ENCODE data around the gene SCGB2A2.

SCGB2A2 gene

GRCh38 chr11:62238151-62238550 is 31.8 kb upstream of the SCGB2A2 start:
- Histone ChIP-seq H3K36me3 (replicated peaks; ENCODE audit: insufficient read depth, low read length) (no peaks in the 10 kb centered on the region), H3K4me2 (ENCODE audit: low read depth, low read length) (no peak overlapping the region), H3K4me3 (ENCODE audit: low read length) (no peak overlapping the region), H3F3A (ENCODE audit: insufficient read depth, low read length) (no peaks in the 10 kb centered on the region), H3K9me2 (replicated peaks; ENCODE audit: insufficient read depth, low read length) (no peaks in the 10 kb centered on the region), H4K20me1 (ENCODE audit: insufficient read depth, low read length) (no peaks in the 10 kb centered on the region), H3K27me3 (replicated peaks; ENCODE audit: insufficient read depth, low read length) (no peaks in the 10 kb centered on the region; the same call in 1 of the 2 replicates), H3K9ac (ENCODE audit: low read length) (no peak overlapping the region), H3K79me2 (ENCODE audit: low read length) (no peaks in the 10 kb centered on the region), H2AFZ (ENCODE audit: low read length) (no peak overlapping the region), H3K4me1 (ENCODE audit: low read length) (0 out of 2 replicates have a peak, but pooled peaks cover 3% of the 10 kb centered on the region), H3K9me3 (replicated peaks; ENCODE audit: insufficient read depth, low read length) (no peaks in the 10 kb centered on the region), H3K27ac (ENCODE audit: low read length) (no peak overlapping the region)
- no peak for TF ChIP-seq EZH2 (optimal IDR thresholded peaks at IDR 0.05; ENCODE audit: low read depth, low read length)
- TF ChIP-seq EZH2phosphoT487 (IDR thresholded peaks at IDR 0.05; ENCODE audit: low read length) = no peak
- TF ChIP-seq, protein P1, sequence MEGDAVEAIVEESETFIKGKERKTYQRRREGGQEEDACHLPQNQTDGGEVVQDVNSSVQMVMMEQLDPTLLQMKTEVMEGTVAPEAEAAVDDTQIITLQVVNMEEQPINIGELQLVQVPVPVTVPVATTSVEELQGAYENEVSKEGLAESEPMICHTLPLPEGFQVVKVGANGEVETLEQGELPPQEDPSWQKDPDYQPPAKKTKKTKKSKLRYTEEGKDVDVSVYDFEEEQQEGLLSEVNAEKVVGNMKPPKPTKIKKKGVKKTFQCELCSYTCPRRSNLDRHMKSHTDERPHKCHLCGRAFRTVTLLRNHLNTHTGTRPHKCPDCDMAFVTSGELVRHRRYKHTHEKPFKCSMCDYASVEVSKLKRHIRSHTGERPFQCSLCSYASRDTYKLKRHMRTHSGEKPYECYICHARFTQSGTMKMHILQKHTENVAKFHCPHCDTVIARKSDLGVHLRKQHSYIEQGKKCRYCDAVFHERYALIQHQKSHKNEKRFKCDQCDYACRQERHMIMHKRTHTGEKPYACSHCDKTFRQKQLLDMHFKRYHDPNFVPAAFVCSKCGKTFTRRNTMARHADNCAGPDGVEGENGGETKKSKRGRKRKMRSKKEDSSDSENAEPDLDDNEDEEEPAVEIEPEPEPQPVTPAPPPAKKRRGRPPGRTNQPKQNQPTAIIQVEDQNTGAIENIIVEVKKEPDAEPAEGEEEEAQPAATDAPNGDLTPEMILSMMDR (IDR thresholded peaks at IDR 0.05; ENCODE audit: low read length) = no peak
- DNase-seq = no peak

DNA sequence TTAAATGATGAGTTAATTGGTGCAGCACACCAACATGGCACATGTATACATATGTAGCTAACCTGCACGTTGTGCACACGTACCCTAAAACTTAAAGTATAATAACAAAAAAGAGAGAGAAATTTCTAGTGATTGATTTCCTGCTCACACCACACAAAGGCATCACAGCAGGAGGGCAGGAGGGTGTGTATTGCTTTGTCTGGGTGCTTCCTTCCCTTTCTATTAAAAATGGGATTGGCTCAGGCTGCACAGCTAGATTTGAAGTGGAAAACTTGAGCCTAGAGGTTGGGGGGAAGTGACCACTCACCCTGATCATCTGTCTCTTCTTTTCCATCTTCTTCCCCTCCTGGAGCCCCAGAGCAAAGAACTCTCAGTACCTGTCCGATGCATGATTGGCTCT is 28.9 kb upstream of the SCGB2A2 start:
- Histone ChIP-seq H4K20me1 (ENCODE audit: insufficient read depth, low read length) (no peaks in the 10 kb centered on the region), H3K9me3 (replicated peaks; ENCODE audit: insufficient read depth, low read length) (no peaks in the 10 kb centered on the region), H2AFZ (ENCODE audit: low read length) (no peak overlapping the region), H3K36me3 (replicated peaks; ENCODE audit: insufficient read depth, low read length) (no peaks in the 10 kb centered on the region), H3K9ac (ENCODE audit: low read length) (no peak overlapping the region), H3K4me3 (ENCODE audit: low read length) (no peak overlapping the region), H3K79me2 (ENCODE audit: low read length) (no peaks in the 10 kb centered on the region), H3K9me2 (replicated peaks; ENCODE audit: insufficient read depth, low read length) (no peaks in the 10 kb centered on the region), H3K4me2 (ENCODE audit: low read depth, low read length) (no peak overlapping the region), H3K27ac (ENCODE audit: low read length) (no peak overlapping the region), H3K27me3 (replicated peaks; ENCODE audit: insufficient read depth, low read length) (no peaks in the 10 kb centered on the region), H3K4me1 (ENCODE audit: low read length) (0 out of 2 replicates have a peak, but pooled peaks cover 3% of the 10 kb centered on the region), H3F3A (ENCODE audit: insufficient read depth, low read length) (no peaks in the 10 kb centered on the region)
- TF ChIP-seq, protein P1 (IDR thresholded peaks at IDR 0.05; ENCODE audit: low read length) = no peak
- TF ChIP-seq EZH2 (optimal IDR thresholded peaks at IDR 0.05; ENCODE audit: low read depth, low read length) (no peak), EZH2phosphoT487 (IDR thresholded peaks at IDR 0.05; ENCODE audit: low read length) (no peak)
- no peak for DNase-seq

GRCh38 chr11:62242021-62242420 is 27.9 kb upstream of the SCGB2A2 start, which contains the start of gene SCGB1D2:
SCGB1D2 (plus strand) TSS chr11:62242239; CDS start chr11:62242308, 69 bp downstream.
- Histone ChIP-seq H3K9me3 (replicated peaks; ENCODE audit: insufficient read depth, low read length) (no peaks in the 10 kb centered on the region), H3F3A (ENCODE audit: insufficient read depth, low read length) (no peaks in the 10 kb centered on the region), H4K20me1 (ENCODE audit: insufficient read depth, low read length) (no peaks in the 10 kb centered on the region), H3K79me2 (ENCODE audit: low read length) (no peaks in the 10 kb centered on the region), H3K27ac (ENCODE audit: low read length) (no peak within 1 kb of the TSS), H3K9me2 (replicated peaks; ENCODE audit: insufficient read depth, low read length) (no peaks in the 10 kb centered on the region), H3K9ac (ENCODE audit: low read length) (no peak within 1 kb of the TSS), H3K4me3 (ENCODE audit: low read length) (no peak within 1 kb of the TSS), H3K36me3 (replicated peaks; ENCODE audit: insufficient read depth, low read length) (no peaks in the 10 kb centered on the region), H3K27me3 (replicated peaks; ENCODE audit: insufficient read depth, low read length) (no peaks in the 10 kb centered on the region), H3K4me1 (ENCODE audit: low read length) (0 out of 2 replicates have a peak, but pooled peaks cover 3% of the 10 kb centered on the region), H2AFZ (ENCODE audit: low read length) (no peak within 1 kb of the TSS), H3K4me2 (ENCODE audit: low read depth, low read length) (no peak within 1 kb of the TSS)
- TF ChIP-seq EZH2 (optimal IDR thresholded peaks at IDR 0.05; ENCODE audit: low read depth, low read length) (no peak), EZH2phosphoT487 (IDR thresholded peaks at IDR 0.05; ENCODE audit: low read length) (no peak)
- TF ChIP-seq, protein P1 (IDR thresholded peaks at IDR 0.05; ENCODE audit: low read length) = no peak
- no peak for DNase-seq

Data from MM.1S (cell line).